ENCODE results near the gene STRA6.
A peak's percentile ranks its signal among the peaks of the same experiment; 100 is the strongest.

Gene STRA6

DNA sequence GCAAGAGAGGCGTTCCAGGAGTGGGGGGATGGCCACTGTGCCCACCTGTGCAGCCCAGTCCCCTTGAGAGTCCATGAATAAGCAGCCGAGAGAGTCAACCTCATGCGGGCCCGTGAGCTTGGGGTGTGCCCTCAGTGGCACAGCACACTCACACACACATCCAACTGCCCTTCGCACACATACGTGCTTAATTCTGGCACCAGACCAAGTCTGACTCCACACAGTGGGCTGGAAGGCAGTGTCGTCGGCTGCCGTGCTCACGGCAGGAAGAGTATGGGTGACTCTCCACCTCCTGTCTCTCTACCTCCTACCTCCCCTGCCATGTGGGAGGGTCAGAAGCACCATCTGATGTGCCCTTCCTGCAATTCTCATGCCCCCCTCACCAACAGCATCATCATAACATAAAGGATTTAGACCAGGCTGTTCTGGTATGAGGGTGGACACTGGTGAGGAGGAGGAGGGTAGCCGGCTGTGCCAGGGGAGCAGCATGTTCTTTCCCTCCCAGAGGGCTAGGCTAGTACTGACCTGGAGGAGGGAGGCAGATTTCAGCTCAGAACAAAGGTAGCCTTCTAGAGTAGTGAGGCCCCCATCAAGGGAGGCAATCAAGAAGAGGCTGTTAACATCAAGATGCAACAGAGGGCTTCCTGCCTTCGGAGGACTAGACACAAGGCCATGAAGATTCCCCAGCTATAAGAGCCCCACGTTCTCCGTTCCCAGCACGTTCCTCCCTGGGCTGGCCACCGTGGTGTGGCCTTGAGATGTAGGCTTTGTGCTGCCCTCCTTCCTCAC is 5.3 kb upstream of the STRA6 start:
- DNase-seq = no peak

DNA sequence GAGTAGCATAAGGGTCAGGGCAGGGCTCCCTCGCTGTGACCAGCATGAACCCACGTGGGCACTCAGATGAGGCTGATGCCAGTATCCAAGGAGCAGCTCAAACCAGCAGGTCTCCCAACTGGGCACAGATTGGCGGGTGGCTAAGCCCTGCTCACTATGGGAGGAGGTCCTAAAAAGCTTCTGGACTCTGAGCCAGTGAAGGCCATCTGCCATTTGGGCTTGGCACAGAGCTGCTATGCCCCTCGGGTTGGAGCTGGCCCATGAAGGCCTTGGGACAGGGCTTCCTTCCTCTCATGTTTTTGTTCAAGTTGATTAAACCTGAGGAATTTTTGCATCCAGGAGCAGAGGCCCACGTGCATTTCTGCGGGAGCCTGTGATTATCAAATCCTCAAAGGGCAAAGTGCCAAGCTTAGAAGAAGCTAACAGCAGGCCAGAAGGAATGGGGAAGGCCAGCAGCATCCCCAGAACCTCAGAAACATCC is 4.3 kb upstream of the STRA6 start:
- DNase-seq = peak; percentile 69

DNA sequence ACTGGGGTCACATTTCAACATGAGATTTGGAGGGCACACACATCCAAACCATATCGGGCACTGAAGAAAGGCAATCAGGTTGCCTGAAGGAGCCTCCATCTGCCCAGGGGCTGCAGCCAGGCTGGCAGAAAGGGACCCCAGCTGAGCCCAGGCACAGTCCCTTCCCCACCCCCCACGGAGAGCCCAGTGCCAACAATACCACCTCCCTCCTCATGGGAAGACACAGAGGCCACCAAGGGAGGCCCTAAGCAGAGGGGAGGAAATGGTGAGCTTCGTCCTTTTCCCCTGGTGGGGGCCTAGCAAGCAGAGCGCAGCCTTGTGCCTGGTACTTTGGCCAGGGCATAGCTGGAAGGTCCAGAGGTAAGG is 3.0 kb upstream of the STRA6 start:
- DNase-seq = no peak

DNA sequence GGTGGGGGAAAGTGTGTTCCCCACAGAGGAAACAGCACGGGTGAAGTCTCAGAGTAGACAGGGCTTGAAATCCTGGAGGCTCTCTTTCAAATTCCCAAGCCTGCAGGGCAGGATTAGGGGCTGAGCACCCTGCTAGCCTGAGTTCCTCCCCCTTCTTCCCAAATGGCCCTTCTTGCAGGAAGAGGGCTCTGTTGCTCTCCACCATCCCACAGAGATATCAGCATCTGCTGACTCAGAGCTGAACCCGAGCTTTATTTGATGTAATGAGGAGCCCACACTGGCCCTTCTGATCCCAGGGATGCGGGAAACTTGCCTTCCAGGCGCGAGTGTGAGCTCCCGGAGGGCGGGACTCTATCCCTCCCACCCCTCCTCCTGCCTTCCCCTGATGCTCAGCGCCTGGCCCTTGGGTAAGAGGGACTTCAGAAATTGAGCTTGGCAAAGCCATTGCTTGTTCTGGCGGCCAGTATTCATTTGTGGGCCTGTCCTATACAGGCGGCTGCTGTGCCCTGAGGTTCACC is 1.4 kb upstream of the STRA6 start:
- DNase-seq = peak; percentile 75

DNA sequence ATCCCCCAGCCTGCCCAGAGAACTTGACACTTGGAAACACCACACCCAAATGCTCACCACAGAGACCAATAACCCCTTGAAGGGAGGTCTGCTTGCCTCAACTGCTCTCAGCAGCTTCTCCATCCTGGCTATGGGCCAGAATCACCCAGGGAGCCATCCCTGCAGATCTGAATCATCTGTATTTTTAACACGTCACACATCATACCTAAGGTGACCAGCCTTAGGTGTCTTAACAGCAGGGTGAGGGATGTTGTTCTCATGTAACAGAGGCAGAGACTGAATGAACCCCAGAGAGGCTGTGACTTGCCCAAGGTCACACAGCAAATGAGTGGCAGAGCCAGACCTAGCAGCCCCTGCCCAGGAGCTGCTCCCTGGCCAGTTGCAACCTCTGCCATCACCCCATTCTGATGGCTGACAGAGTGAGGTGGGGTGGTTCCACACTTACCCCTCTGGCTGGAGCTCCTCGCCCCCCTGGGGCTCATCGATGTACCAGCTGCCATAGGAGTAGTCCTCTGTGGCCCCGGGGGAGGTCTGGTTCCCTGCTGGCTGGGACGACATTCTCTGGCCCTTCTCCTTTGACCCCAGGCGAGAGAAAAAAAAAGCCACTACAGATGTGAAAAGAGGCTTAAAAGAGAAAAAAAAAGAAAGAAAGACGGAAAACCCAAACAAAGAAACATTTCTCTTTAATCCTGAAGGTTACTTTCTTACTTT is 722 bp downstream of the STRA6 start:
- peak; percentile 32 for DNase-seq

DNA sequence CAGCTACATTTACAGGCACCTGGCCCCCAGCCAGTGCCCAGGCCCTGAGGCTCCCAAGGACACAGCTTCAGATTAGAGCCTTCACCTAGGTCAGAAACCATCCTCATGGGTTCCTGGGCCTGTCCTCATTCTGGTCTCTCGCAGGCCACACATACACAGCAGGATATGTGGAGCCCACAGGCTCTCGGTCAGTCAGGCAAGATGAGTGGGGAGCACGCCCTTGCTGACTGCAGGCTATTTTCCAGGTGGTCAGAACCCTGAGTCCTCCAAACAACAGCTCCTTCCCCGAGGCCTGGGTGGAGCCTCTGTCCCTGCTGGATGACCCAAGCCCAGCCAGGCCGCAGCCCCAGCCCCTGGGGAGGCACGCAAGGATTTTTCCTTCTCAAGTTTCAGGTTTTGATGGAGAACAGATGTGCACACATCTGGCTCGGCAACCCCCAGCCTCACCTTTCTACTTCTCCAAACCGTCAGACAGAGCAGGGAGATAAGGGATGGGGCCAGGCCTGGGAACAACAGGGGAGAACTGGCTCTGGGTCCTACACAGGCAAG is 1.6 kb downstream of the STRA6 start:
- peak; percentile 31 for DNase-seq

DNA sequence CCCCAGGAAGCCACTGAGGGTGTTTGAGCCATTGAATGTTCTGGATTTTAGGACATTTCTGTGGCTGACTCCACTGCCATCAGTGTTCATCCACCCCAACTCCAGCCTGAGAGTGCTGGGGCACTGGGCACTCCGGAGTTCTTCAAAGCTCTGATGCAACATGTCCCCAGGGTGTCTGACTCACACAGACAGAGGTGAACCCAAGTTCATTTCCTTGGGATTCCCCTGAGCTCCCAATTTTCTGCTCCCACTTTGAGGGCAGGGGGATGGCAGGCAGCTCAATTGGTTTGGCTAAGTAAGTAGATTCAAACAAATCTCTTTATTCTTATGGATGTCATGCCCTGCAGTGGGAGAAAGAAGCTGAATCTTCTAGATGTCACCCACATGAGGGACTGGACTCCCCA is 2.2 kb downstream of the STRA6 start:
- peak; percentile 67 for DNase-seq

DNA sequence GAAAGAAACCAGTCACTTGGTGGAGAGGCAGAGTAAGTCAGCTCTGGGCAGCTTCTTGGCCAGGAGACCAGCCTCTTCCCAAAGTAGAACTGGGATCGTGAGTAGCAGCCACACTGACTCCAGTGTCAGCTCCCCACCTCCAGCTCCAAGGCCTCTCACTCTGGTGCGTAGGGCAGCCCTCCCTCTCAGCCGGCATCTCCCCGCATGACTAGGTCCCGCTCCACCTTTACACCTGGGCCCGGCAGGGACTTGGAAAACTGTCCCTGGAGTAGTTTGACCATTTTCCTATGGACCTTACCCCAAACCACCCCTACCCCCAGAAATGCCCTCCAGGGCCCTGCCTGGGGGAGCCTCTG is 3.3 kb downstream of the STRA6 start:
- DNase-seq = no peak

DNA sequence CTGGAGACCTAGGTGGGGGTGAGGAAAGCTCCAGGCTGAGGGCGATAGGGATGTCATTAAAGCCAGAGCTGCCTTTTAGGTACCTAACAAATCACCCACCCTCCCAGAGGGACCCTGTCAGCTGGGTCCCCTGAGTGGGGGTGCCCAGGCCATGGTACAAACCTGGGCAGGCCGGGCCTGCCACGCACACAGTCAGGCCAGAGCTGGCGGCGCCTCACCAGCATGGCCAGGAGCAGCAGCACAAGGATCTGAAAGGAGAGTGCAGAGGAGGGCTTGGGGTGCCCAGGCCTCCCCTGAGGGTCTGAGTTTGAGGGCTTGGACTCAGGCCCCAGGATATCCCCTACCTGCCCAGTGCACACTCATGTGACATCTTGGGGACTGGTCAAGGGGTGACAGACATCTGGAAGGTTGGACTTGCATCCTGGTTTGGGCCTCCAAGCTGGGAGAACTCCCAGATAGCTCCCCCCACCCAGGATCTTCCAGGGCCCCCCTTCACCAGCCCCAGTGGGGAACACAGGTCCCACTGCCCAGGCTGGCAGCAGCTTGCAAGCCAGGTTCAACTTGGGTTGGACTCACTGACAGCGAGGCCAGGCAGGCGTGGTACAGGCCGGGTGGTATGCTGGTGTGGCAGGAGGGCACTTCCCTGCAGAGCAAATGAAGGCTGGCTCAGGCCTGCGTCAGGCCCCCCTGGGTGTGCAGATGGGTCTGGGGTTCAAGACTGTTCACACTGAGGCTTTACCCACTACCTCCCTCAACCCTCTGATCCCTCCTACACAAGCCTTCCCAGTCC is 5.2 kb downstream of the STRA6 start:
- DNase-seq = no peak

DNA sequence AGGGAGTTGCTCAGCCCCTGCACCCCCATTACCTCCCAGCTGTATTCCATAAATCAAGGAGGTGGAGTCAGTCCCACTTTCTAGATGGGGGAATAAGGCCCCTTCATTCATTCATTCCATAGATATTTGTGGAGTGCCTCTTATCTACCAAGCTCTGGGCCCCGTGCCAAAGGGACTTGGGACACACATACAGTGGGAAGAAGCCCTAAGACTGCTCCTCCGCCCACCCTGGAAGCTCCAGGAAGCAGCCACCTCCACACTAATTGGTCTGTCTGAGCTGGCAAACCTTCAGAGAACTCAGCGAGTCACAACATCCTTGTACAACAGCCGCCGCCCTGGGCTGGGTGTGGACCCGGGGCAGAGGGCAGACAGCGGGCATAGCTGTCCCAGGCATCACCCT is 6.4 kb downstream of the STRA6 start:
- peak; percentile 98 for DNase-seq

DNA sequence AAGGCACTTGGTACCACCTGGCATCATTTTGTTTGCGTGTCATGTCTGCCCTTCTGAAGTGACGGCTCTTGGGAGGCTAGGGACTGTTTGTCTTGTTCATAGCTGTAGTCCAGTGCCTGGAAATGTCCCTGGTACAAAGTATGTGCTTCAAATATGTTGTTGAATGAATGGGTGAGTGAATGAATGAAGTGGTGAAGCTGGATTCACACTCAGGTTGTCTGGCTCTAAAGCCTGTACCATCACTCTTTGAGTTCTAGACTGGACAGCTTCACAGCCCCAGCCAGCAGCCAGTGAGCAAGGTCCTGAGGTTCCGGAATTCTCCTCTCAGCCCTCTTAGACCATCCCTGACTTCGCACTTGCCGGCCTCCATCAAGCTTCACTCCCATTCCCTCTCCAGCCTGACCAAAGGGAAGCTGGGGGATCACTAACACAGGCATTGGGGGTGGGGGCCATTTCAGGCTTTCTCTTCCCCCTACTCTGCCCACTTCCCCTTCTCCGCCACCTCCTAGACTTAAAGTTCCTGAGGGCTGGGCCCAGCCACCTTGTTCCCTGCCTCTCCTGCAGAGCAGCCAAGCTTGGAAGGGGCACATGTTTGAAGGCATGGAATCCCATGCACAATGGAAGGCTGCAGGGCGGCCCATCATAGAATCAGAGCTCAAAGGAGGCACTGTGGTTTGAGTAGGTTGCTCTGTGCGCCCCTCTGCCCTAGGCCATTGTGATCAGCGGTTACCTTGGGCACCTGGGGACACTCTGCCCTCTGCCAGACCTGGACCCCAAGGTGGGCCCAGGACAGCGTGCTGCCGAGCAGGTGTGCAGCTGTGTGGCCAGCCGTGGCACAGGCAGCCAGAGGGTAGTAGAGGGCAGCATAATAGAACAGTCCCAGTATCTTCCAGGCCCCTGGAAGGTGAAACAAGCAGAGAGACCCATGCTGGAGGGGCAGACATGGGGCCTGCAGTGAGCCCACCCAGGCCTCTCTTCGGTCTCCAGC is 7.7 kb downstream of the STRA6 start:
- DNase-seq = no peak

DNA sequence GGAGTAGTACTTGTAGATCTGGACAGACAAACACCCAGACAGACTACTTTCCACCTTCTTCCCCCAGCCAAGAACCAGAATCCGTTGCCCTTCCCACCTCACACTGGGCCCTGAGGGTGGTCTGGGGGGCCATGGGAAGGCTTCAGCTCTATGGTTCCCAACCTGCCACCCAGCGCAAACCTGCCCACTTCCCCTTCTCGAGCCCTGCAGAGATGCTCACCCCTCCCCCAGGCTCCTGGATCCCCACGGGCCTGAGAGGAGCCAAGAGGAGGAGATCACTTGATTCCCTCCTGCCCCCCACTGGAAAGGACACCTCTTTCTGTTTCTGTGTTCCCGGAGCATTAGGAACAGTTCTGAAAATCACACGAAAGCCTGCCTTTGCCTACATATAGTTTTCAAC is 8.7 kb downstream of the STRA6 start:
- DNase-seq = no peak

DNA sequence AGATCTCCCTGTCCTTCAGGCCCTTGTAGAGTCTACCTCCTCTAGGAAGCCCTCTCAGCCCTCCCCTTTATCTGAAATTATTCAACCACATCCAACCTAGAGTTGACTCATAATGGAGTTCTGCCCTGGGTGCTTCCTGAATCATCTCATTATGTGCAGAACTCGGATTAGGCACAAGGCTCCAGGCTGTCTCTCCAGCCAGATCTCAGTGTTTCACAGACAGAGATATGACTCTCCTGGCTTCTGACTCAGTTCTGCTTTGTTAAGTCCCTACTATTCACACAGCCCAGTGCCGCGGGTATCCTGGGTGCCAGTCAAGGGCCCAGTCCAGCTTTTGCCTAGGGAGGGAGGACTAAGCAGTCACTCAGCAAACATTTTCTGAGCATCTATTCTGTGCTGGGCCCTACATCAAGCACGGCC is 9.3 kb downstream of the STRA6 start:
- peak; percentile 89 for DNase-seq

DNA sequence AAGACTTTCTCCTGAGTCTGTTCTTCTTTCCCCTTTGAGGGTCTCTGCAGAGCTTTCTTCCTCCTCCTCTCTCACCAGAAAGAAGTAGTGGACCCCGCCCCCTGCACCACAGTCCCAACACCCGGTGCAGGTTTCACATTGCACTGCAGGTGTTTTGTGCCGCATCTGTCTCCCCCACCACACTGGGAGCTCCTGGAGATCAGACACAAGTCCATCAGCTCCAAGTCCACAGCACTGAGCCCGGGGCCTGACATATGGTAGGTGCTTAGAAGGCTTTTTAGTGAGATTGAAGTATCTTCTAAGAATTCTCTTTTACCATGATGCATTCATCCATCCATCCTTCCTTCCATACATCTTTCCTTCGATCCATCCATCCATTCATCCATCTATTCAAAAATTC is 9.8 kb downstream of the STRA6 start:
- no peak for DNase-seq

DNA sequence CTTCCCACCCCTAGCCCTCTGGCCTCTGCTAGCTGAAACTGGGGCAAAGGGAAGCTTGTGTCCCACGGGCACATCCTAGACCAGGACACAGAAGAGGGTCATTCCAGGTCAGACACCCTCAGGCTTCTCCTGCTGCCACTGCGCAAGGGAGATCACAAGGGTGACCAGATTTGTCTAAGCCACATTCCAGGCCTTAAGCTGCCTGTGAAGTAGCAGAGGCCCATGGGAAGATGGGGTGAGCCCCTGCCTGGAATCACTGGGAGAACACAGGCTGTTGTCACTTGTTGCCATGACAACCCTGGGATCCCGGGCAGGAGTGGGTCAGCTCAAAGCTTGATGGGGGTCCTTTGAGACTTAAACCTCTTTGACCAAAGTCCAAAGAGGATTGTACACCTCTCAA is 10.8 kb downstream of the STRA6 start:
- no peak for DNase-seq

DNA sequence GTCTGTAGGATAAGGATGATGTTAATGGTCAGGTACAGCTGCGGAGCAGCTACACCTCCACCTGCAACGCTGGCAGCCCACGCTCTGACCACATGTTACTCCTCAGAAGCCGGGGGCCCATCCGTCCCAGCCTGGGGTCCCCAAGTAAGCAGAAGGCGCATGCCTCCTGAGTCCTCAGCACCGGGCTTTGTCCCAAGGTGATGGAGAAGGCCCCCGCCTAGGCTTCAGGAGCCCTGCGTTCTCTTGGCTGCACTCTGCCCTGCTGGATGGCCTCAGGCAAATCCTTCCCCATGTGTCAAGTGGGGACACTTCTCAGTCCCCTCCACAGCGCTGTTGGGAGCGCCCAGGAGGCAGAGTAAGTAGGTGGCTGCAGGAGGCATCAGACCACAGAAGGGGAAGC is 14.4 kb downstream of the STRA6 start:
- DNase-seq = no peak

DNA sequence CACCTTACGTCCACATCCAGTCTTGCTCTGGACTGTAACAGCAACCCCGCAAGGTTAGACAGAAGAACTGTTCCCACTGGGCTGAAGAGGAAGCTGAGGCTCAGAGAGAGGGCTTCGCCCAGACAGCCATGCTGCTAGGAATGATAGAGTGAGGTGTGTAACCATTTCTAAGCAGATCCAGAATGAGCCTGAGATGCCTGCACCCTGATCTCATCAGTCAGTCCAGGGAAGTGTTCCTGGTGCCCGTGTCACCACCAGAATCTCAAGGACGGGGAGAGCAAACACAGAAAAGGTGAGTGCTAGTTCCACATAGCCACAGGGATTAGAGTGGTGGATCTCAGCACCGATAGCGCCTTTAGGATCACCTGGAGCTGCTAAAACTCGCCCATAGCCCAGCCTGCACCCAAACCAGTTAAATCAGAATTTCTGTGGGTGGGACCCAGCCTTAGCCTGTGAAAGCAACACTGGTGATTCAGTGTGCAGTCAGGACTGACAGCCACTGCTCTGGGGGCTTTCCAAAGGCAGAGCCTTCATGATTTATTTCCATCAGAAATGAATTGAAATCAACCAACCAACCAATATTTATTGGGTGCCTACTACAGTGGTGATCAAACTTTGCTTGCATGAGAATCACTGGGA is 16.8 kb downstream of the STRA6 start:
- DNase-seq = no peak

DNA sequence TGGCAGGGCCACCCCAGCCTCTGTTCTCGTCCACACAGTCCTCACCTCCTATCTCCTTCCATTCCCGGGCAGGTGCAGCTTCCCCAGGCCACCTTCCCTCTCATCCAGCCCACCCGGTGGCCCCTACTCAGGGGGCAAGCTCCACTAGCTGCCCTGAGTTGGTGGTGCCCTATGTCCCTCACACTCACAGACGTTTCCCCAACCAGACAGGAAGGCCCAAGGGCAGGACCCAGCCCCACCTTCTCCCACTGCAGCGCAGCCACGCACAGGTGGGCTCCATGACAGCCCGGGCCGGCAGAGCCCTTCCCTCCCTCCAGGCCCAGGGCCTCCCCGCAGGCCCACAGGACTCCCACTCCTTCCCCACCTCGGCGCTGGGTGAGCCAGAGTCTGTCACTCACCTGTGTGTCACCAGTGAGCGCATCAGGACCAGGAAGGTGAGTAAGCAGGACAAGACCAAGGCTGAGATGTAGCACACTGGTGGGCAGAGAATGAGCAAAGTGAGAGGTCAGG is 17.9 kb downstream of the STRA6 start:
- no peak for DNase-seq

DNA sequence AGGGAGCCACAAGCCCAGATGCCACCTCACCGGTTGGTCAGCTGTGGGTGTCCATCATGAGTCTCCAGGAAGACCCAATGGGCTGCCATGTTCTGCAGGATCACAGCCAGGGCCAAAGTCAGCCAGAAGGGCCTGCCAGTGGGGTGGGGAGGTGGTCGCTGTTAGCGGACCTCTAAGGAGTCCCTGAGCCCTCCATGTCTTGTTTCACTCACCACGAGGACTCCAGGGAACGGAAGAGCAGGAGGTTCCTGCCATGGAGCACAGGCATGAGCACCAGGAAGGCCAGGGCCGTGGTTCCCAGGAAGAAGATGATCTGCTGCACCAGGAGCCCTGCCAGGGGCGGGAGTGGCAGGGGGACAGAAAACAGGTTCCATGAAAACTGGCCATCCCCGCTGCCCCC is 20.5 kb downstream of the STRA6 start:
- no peak for DNase-seq

DNA sequence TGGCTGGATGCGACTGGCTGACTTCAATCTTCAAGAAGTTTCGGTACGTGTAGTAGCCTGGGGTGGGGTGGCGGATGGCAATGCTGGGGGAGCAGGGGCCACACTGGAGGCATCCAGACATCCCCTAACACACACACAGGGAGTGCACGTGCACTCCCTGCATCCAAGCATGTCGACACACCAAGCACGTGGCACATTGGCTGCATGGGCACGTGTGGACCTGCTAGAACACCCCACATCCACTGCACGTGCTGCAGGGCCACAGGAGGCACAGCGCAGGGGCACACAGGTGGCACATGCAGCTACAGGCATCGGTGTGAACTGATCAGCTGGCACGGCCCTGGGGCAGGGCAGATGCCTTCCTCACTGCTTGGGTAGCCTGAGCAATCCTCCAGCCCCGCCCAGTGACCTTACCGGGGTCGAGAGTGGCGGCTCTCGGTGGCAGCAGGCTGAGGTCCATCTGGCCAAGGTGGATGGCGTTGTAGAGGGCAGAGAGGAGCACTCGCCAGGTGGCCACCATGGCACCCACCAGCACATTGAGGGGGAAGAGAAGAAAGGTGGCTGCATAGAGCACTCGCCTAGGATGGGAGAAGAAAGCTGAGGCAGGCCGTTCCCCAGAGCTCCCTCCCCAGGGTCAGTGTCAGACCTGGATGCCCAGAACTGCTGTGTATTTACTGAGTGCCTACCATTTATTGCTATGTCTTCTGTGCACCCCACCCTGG is 21.5 kb downstream of the STRA6 start:
- no peak for DNase-seq

All from fibroblast of skin of abdomen (primary cell).